HG03469 (cell line): ENCODE results near the gene EEF1A2.

Source experiments
- ATAC-seq: cut with Tn5 transposase; IDR thresholded peaks from one replicate; pipeline ENCODE4 v1.9.1; 2021; ENCODE audit warnings: mild to moderate bottlenecking, moderate library complexity, moderate number of reproducible peaks; ENCODE audit not compliant: unreplicated experiment

The EEF1A2 gene

GRCh38 chr20:63456429-63457284, 42.2 kb downstream of the EEF1A2 start:
- no peak for ATAC-seq

- no peak for ATAC-seq
Measured at GRCh38 chr20:63455568-63455859, 43.4 kb downstream of the EEF1A2 start.

- ATAC-seq, result no peak
Measured at GRCh38 chr20:63454731-63455567, 43.9 kb downstream of the EEF1A2 start.

GRCh38 chr20:63452821-63453523, 45.9 kb downstream of the EEF1A2 start:
- no peak for ATAC-seq

- no peak for ATAC-seq
Measured at GRCh38 chr20:63452341-63452740, 46.5 kb downstream of the EEF1A2 start.

- no peak for ATAC-seq
Measured at GRCh38 chr20:63451821-63452220, 47.1 kb downstream of the EEF1A2 start.

GRCh38 chr20:63449796-63450730, 48.8 kb downstream of the EEF1A2 start:
- no peak for ATAC-seq

GRCh38 chr20:63449025-63449424, 49.9 kb downstream of the EEF1A2 start:
- ATAC-seq, result no peak

GRCh38 chr20:63448031-63448430, 50.9 kb downstream of the EEF1A2 start:
- no peak for ATAC-seq

- no peak for ATAC-seq
Measured at GRCh38 chr20:63447320-63447719, 51.6 kb downstream of the EEF1A2 start.

- ATAC-seq, result no peak
Measured at GRCh38 chr20:63446216-63447024, 52.5 kb downstream of the EEF1A2 start.

- no peak for ATAC-seq
Measured at GRCh38 chr20:63445075-63445734, 53.7 kb downstream of the EEF1A2 start.

- ATAC-seq, result no peak
Measured at GRCh38 chr20:63444548-63444947, 54.3 kb downstream of the EEF1A2 start.

GRCh38 chr20:63443606-63444395, 55.1 kb downstream of the EEF1A2 start:
- no peak for ATAC-seq

GRCh38 chr20:63442100-63442493, 56.8 kb downstream of the EEF1A2 start:
- ATAC-seq, result no peak

GRCh38 chr20:63441136-63442099, 57.5 kb downstream of the EEF1A2 start:
- ATAC-seq, result no peak

- no peak for ATAC-seq
Measured at GRCh38 chr20:63440366-63440955, 58.4 kb downstream of the EEF1A2 start.
